Right renal cortex interstitium (tissue), 3 donors: ENCODE measurements around the gene SESN3. TPM values are rescaled to one million over a fixed set of nuclear protein-coding genes. Genes with fewer than 3 reads are reported as not detected.

Experiments
- DNase-seq, 3 donors: peaks; one replicate each; pipeline ENCODE4 v3.0.0-alpha.2; 2013; ENCODE audit warnings: low read depth in 3 of 3, low spot score in 2 of 3
- polyA plus RNA-seq, 3 donors: library from polyadenylated mRNA; unstranded; fragments of 120-200 nt; gene quantifications; one replicate each; pipeline ENCODE4 v1.2.1, GENCODE V29; 2013; ENCODE audit not compliant: insufficient read length in 3 of 3

Gene SESN3
- polyA plus RNA-seq, 3 donors, result 71.4 to 79.6 (median 77.3) TPM

DNA sequence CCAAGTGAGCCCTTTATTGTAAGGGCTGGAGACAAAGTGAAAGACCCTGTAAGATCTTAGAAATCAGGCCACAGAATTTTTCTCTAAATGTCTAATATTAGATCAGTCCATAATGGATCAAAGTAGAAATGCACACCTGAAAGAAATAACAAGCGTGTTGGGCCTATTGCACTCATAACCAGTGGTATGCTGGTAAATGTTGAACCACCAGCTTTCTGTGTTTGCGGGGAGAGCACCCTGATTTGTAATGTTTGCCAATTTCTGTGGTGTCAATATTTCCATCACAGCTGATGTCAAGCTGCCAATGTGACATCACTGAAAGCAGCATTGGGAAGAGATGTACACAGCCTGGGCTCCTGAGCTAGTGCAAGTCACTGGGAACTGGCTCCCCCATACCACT, 95.1 kb downstream of the SESN3 start:
- no peak for DNase-seq

DNA sequence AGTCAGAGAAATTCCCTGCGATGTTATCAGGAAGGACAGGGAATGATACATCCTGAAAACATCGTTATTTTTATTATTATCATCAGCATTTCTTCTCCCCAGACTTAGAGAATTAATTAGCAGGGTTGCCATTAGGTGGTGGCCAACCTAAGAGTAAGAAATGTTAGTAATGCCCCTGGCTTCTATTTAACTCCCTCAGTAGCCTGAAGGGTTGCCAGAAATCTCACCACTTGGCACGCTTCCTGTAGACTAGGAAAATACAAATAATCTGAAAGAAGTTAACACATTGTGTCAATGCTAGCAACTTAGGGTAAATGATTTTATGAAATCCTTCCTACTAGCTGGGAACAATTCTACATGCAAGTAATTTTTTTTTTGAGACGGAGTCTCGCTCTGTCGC, 95.8 kb downstream of the SESN3 start:
- no peak for DNase-seq

DNA sequence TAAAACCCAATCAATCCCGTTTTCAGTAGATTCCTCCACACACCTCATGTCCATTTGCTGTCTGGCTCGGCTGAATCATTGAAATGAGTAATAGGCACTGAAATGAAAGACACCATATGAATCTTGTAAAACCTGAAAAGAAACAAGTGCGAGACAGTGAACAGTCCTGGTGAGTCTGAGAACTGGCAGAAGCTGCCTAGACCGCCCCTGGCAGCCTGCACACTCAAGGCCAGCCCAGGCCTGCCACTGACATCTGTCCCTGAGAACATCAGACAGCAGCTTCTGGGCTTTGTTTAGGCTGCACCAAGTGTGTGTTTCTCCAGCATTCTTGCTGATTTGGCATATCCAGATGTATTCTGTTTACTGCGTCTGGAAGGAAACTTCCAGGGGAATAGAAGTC, 96.5 kb downstream of the SESN3 start:
- DNase-seq, result no peak

DNA sequence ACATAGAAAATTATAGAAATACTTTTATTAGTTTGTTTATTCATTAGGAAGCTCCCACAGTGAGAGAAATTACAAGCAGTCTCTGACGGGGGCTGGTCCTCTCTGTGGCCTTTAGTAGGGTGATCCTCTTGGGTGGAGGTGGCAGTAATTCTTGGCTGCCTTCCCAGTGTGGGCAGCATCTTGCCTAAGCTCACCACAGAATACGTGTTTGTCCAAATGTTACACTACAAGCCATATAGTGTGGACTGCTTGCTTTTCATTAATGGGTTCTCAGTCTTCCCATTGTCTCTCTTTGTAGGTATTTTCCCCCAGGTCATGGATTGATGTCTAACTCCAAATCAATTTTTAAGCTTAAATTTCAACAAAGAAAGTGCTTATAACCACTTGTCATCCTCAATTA, 98.0 kb downstream of the SESN3 start:
- DNase-seq, result no peak

DNA sequence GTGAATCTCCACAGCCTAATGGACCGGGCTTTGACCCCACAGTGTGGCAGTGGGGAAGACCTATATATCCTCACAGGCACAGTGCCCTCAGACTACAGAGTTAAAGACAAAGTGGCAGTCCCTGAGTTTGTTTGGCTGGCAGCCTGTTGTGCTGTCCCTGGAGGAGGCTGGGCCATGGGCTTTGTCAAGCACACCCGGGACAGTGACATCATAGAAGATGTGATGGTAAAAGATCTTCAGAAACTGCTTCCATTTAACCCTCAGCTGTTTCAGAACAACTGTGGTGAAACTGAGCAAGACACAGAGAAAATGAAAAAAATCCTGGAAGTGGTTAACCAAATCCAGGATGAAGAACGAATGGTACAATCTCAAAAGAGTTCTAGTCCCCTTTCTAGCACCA, 102.4 kb downstream of the SESN3 start:
- DNase-seq, result no peak

DNA sequence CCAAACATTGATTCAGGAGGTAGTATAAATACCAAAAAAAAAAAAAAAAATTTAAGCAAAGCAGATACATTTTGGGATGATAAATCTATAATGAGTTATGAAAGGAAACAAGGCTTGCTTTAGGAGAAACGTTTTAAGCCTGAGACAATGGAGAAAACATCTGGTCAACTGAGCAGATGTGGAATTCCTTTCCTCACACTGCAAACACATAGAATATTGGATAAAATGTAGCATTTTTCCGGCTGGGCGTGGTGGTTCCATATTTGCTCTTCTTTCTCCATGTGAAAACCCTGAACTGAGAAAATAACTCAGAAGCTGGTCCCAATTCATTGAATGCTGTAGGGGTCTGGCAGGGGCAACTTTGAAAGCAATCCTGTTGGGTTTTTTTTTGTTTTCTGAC, 107.4 kb downstream of the SESN3 start:
- no peak for DNase-seq

DNA sequence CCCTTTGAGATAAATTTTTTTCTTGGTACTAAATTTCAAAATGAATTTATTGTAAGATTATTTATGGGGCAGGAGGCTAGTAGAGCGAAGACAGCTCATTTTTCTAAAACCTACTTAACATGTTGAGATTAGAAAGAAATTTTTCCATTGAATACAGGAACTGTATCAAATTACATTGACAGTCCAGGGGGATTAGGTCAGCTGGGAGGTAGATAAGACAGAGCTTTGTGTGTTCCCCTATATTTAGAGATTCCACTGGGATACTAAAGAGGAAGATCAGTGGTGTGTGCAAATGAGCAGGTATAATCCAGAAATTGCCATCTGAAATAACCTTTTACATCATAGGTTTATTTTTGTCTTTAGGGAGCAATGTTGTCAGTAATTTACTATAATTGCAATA, 109.3 kb downstream of the SESN3 start:
- no peak for DNase-seq

DNA sequence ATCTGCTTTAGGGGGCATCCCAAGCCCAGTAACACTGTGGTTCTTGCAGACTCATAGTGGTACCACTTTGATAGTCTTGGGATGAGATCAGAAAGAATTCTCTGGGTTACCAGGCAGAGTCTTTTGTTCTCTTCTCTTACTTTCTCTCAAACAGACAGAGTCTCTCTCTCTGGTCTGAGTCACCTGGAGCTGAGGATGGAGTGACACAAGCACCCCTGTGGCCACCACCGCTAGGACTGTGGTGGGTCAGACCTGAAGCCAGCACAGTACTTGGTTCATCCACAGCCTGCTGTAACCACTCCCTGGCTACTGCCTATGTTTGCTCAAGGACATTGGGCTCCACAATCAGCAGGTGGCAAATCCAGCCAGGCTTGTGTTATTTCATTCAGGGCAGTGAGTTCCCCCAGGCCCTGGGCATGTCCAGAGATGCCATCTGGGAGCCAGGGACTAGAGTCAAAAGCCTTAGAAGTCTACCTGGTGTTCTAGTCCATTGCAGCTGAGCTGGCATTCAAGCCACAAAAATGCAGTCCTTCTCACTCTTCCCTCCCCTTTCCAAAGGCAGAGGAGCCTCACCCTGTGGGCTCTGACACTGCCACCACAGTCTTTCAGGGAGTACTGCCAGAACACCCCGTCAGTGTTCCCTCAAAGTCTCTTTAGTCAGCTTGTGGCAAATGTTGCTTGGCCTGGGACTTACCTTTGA, 111.5 kb downstream of the SESN3 start:
- DNase-seq, result no peak

DNA sequence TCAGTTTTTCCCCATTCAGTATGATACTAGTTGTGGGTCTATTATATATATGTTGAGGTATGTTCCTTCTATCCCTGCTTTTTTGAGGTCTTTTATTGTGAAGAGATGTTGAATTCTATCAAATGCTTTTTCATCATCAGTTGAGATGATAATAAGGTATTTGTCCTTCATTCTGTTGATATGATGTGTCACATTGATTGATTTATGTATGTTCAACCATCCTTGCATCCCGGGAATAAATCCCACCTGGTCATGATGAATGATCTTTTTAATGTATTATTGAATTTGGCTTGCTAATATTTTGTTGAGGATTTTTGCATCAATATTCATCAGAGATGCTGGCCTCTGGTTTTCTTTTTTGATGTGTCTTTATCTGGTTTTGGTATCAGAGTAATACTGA, 115.4 kb downstream of the SESN3 start:
- no peak for DNase-seq

Other genes with a start within 250 kb of the SESN3 start
- under 1 TPM; 0.14 to 0.22 (median 0.17) TPM for gene KDM4E, start 205.9 kb downstream of the SESN3 start, polyA plus RNA-seq
- not detected for gene KDM4F, start 181.8 kb downstream of the SESN3 start, polyA plus RNA-seq
- 10 to 100 TPM; 68.3 to 72.1 (median 71.6) TPM for gene SRSF8, start 164.3 kb downstream of the SESN3 start, polyA plus RNA-seq
- 10 to 100 TPM; 21.8 to 23.0 (median 22.8) TPM for gene ENDOD1, start 141.4 kb downstream of the SESN3 start, polyA plus RNA-seq